Smooth muscle cell (in vitro differentiated cells): ENCODE data around the gene SLC19A3. TPM values are rescaled to one million over a fixed set of nuclear protein-coding genes. Genes with fewer than 3 reads are reported as not detected.

Experiments
- DNase-seq: peaks from one replicate; lab custom pipeline; 2025; ENCODE audit not compliant: unreplicated experiment; lab: John Stamatoyannopoulos, UW
- H2AFZ ChIP-seq: fragments of 200-600 bp; sonication (generic); 2 replicates; pipeline ENCODE4 v1.6.0; 2016; ENCODE audit warnings: antibody characterized with exemption, low read depth, mild to moderate bottlenecking
- H3F3A ChIP-seq: fragments of 200-600 bp; sonication (generic); 2 replicates; pipeline ENCODE4 v1.6.0; 2017; ENCODE audit warnings: antibody characterized with exemption, low read depth
- H3K27ac ChIP-seq: fragments of 200-600 bp; sonication (generic); 2 replicates; pipeline ENCODE4 v1.5.1; 2016; ENCODE audit warnings: low read depth, mild to moderate bottlenecking
- H3K27me3 ChIP-seq: fragments of 200-600 bp; sonication (generic); 2 replicates; pipeline ENCODE4 v1.6.1; 2016; ENCODE audit warnings: low read depth, mild to moderate bottlenecking
- H3K36me3 ChIP-seq: fragments of 200-600 bp; sonication (generic); 2 replicates; pipeline ENCODE4 v1.5.1; 2016; ENCODE audit warnings: low read depth
- H3K4me1 ChIP-seq: fragments of 200-600 bp; sonication (generic); 2 replicates; pipeline ENCODE4 v1.5.1; 2016; ENCODE audit warnings: low read depth
- H3K4me2 ChIP-seq: fragments of 200-600 bp; sonication (generic); 2 replicates; pipeline ENCODE4 v1.6.0; 2016; ENCODE audit warnings: mild to moderate bottlenecking
- H3K4me3 ChIP-seq: fragments of 200-600 bp; sonication (generic); 2 replicates; pipeline ENCODE4 v1.5.1; 2016; ENCODE audit warnings: mild to moderate bottlenecking
- H3K79me2 ChIP-seq: fragments of 200-600 bp; sonication (generic); 2 replicates; pipeline ENCODE4 v1.6.0; 2016; ENCODE audit warnings: low read depth, mild to moderate bottlenecking
- H3K9ac ChIP-seq: fragments of 200-600 bp; sonication (generic); 2 replicates; pipeline ENCODE4 v1.6.0; 2016; ENCODE audit warnings: low read depth
- H3K9me3 ChIP-seq: fragments of 200-600 bp; sonication (generic); replicated peaks from 2 replicates; pipeline ENCODE4 v1.5.1; 2016; ENCODE audit warnings: low read depth
- H4K20me1 ChIP-seq: fragments of 200-600 bp; sonication (generic); 2 replicates; pipeline ENCODE4 v1.6.0; 2016; ENCODE audit warnings: low read depth
- CTCF ChIP-seq: fragments of 200-600 bp; sonication (generic); IDR thresholded peaks from 2 replicates; pipeline ENCODE4 v1.5.1; 2017; ENCODE audit warnings: borderline replicate concordance, mild to moderate bottlenecking, antibody characterized with exemption; ENCODE audit not compliant: insufficient read depth, poor library complexity, severe bottlenecking
- WGBS: methylation state at CpG from one replicate; pipeline ENCODE4 v1.1.7; 2016; ENCODE audit warnings: low lambda C conversion rate; 5-methylcytosine and 5-hydroxymethylcytosine counted together
- polyA plus RNA-seq: library from polyadenylated mRNA; unstranded; fragments of >200 nt; fragmentation: Nextera tagmentation; extraction: Ambion mirVana; gene quantifications from 2 replicates; pipeline ENCODE4 v1.2.1, GENCODE V29; 2016
- total RNA-seq: library from RNA; depleted of rRNA; stranded (reverse); fragments of >200 nt; gene quantifications from 2 replicates; pipeline ENCODE4 v1.2.3, GENCODE V29; 2014

The SLC19A3 gene
- total and polyA plus RNA-seq, 2 experiments from 2014 or later: 3.5 to 5.0 TPM

GRCh38 chr2:227665189-227665940 lies 52.5 kb downstream of the SLC19A3 start:
- DNase-seq: no peak
- Histone ChIP-seq H3K27ac (no peak overlapping the region), H3K79me2 (no peaks in the 10 kb centered on the region), H3K4me3 (no peak overlapping the region), H3K4me2 (no peak overlapping the region), H3F3A (no peaks in the 10 kb centered on the region), H3K9me3 (no peaks in the 10 kb centered on the region), H3K36me3 (no peaks in the 10 kb centered on the region), H3K9ac (no peak overlapping the region), H4K20me1 (no peaks in the 10 kb centered on the region), H2AFZ (no peak overlapping the region), H3K4me1 (peaks cover 6% of the 10 kb centered on the region), H3K27me3 (no peaks in the 10 kb centered on the region)
- no peak for TF ChIP-seq CTCF
- 92% methylated on average over 6 of the region's 6 CpGs for WGBS

- Histone ChIP-seq H3K9ac (no peak overlapping the region), H3K79me2 (no peaks in the 10 kb centered on the region), H3F3A (no peaks in the 10 kb centered on the region), H2AFZ (peak overlapping the region; percentile 81), H3K27ac (no peak overlapping the region), H3K36me3 (no peaks in the 10 kb centered on the region), H3K4me2 (peak overlapping the region; percentile 22), H3K4me3 (no peak overlapping the region), H3K4me1 (peaks cover 6% of the 10 kb centered on the region), H3K9me3 (no peaks in the 10 kb centered on the region), H3K27me3 (no peaks in the 10 kb centered on the region), H4K20me1 (no peaks in the 10 kb centered on the region)
- TF ChIP-seq CTCF: no peak
- 58% methylated on average over 3 of the region's 3 CpGs for WGBS
- DNase-seq: no peak
Measured at GRCh38 chr2:227661827-227662226, 56.0 kb downstream of the SLC19A3 start.

DNA sequence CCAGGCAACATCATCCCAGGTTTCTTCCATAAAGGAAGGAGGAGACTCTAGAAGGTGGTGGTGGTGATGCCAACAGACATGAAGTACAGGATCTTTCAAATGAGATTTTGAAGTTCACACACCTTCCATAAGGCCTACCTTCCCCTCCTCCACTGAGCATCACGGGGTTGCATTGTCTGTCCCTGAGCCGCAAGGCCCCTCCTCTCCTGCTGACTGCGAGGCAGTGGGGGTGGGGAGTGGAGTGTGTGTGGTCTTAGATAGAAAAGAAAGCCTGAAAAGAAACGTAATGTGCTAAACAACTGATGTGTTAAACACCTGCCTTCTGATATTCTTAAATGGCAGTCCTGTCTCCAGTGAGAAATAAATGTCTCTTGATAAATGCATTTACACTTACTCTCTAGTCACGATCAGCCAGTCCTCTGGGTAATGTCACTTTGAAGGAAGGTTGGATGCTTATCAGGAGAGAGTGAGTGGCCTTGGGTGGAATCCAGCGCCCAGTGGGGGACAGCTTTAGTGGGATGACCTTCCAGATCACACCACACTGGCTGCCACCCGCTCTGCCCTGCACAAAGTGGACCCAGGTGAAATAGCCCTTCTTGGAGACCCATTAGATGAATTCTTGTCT lies 56.7 kb downstream of the SLC19A3 start:
- Histone ChIP-seq H3K4me2 (no peak overlapping the region), H3F3A (no peaks in the 10 kb centered on the region), H3K36me3 (no peaks in the 10 kb centered on the region), H3K79me2 (no peaks in the 10 kb centered on the region), H3K9me3 (no peaks in the 10 kb centered on the region), H3K27me3 (no peaks in the 10 kb centered on the region), H3K4me1 (peaks cover 6% of the 10 kb centered on the region), H2AFZ (peak overlapping the region; percentile 68), H3K4me3 (no peak overlapping the region), H4K20me1 (no peaks in the 10 kb centered on the region), H3K9ac (no peak overlapping the region), H3K27ac (no peak overlapping the region)
- no peak for DNase-seq
- WGBS: 44% methylated on average over 7 of the region's 7 CpGs
- no peak for TF ChIP-seq CTCF
